Stimulated activated CD8-positive, alpha-beta memory T cell treated with anti-CD3 and anti-CD28 coated beads, Interleukin-15, amount 100 ng/mL, for 48 hours (primary cell): ENCODE data around the gene NLGN1.

Source experiments
- DNase-seq, 2 donors: peaks; one replicate each; pipeline ENCODE4 v3.0.0-alpha.2; 2020; ENCODE audit warnings: low read depth in 2 of 2

NLGN1 gene

GRCh38 chr3:173635826-173636225 lies 238.3 kb downstream of the NLGN1 start:
- no peak for DNase-seq

- DNase-seq, result no peak
Observed at GRCh38 chr3:173639098-173639497, 241.6 kb downstream of the NLGN1 start.

GRCh38 chr3:173641696-173642095 lies 244.2 kb downstream of the NLGN1 start:
- no peak for DNase-seq

- no peak for DNase-seq
Observed at GRCh38 chr3:173644086-173645082, 246.8 kb downstream of the NLGN1 start.

GRCh38 chr3:173650596-173650995 lies 253.1 kb downstream of the NLGN1 start:
- DNase-seq, result no peak

- DNase-seq, result no peak
Observed at GRCh38 chr3:173652093-173652492, 254.5 kb downstream of the NLGN1 start.

- no peak for DNase-seq
Observed at GRCh38 chr3:173653781-173654180, 256.2 kb downstream of the NLGN1 start.

- no peak for DNase-seq
Observed at GRCh38 chr3:173659972-173660371, 262.4 kb downstream of the NLGN1 start.

- no peak for DNase-seq
Observed at GRCh38 chr3:173660645-173661299, 263.2 kb downstream of the NLGN1 start.

- DNase-seq, result no peak
Observed at GRCh38 chr3:173663696-173664111, 266.2 kb downstream of the NLGN1 start.

- DNase-seq, result no peak
Observed at GRCh38 chr3:173676094-173676493, 278.6 kb downstream of the NLGN1 start.

GRCh38 chr3:173681188-173681678 lies 283.7 kb downstream of the NLGN1 start:
- DNase-seq, result no peak

GRCh38 chr3:173685456-173685855 lies 287.9 kb downstream of the NLGN1 start:
- no peak for DNase-seq

- no peak for DNase-seq
Observed at GRCh38 chr3:173688216-173688842, 290.8 kb downstream of the NLGN1 start.

GRCh38 chr3:173690542-173691180 lies 293.1 kb downstream of the NLGN1 start:
- DNase-seq, result no peak

- no peak for DNase-seq
Observed at GRCh38 chr3:173699353-173699752, 301.8 kb downstream of the NLGN1 start.

- no peak for DNase-seq
Observed at GRCh38 chr3:173700336-173700735, 302.8 kb downstream of the NLGN1 start.

GRCh38 chr3:173702561-173702960 lies 305.0 kb downstream of the NLGN1 start:
- DNase-seq, result no peak

GRCh38 chr3:173703771-173704170 lies 306.2 kb downstream of the NLGN1 start:
- no peak for DNase-seq

- no peak for DNase-seq
Observed at GRCh38 chr3:173706630-173707029, 309.1 kb downstream of the NLGN1 start.

- no peak for DNase-seq
Observed at GRCh38 chr3:173708191-173708590, 310.6 kb downstream of the NLGN1 start.

GRCh38 chr3:173709026-173709425 lies 311.5 kb downstream of the NLGN1 start:
- DNase-seq, result no peak
